Measurements from ENCODE around the gene CDH4.

The CDH4 gene

DNA sequence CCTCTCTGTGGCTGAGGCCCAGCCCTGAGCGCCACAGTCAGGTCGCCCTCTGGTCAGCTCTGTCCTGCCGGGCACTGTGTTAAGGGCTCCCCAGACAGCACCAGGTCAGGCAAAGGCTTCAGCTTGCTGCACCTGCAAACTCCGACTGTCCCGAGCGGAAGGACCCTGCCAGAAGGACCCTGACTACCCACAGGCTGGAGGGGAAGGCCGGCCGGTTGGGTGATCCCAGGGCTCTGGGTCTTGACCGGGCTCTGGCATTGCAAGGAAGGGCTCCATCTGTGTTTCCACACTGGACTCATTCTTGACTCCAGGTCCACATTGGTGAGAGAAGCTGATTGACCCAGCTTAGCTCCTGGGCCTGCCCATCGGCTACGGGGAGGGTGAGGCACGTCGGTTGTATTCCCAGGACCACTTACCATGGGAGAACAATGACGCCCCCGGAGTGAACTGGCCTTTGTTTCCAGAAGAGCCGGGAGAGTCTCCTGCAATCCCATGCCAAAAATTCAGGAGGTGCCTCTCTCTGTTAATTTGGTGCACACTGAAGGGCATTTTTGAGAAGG, 583.8 kb downstream of the CDH4 start:
- H3K9me3 ChIP-seq (ENCODE audit: insufficient read depth, low read length), result no peaks in the 10 kb centered on the region
- H3K27me3 ChIP-seq (ENCODE audit: low read length), result no peaks in the 10 kb centered on the region
- no peak overlapping the region for H2AFZ ChIP-seq (ENCODE audit: low read depth, low read length, severe bottlenecking)
- H3K9ac ChIP-seq (ENCODE audit: low read length), result no peak overlapping the region
- H3K79me2 ChIP-seq (ENCODE audit: insufficient read depth, low read length), result no peaks in the 10 kb centered on the region
- no peaks in the 10 kb centered on the region for H3K9me2 ChIP-seq (replicated peaks; ENCODE audit: insufficient read depth, low read length)
- H4K20me1 ChIP-seq (ENCODE audit: low read depth, low read length), result no peaks in the 10 kb centered on the region
- no peak overlapping the region for H3K4me2 ChIP-seq (ENCODE audit: low read depth, low read length, poor library complexity, severe bottlenecking)
- no peaks in the 10 kb centered on the region for H3K36me3 ChIP-seq (ENCODE audit: low read length)
- TF ChIP-seq, protein P1, sequence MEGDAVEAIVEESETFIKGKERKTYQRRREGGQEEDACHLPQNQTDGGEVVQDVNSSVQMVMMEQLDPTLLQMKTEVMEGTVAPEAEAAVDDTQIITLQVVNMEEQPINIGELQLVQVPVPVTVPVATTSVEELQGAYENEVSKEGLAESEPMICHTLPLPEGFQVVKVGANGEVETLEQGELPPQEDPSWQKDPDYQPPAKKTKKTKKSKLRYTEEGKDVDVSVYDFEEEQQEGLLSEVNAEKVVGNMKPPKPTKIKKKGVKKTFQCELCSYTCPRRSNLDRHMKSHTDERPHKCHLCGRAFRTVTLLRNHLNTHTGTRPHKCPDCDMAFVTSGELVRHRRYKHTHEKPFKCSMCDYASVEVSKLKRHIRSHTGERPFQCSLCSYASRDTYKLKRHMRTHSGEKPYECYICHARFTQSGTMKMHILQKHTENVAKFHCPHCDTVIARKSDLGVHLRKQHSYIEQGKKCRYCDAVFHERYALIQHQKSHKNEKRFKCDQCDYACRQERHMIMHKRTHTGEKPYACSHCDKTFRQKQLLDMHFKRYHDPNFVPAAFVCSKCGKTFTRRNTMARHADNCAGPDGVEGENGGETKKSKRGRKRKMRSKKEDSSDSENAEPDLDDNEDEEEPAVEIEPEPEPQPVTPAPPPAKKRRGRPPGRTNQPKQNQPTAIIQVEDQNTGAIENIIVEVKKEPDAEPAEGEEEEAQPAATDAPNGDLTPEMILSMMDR (IDR thresholded peaks at IDR 0.05; ENCODE audit: insufficient read depth, low read length, poor library complexity, severe bottlenecking), result no peak
- TF ChIP-seq EZH2phosphoT487 (conservative IDR thresholded peaks at IDR 0.05; ENCODE audit: low read length), result no peak
- H3K4me3 ChIP-seq (ENCODE audit: insufficient read depth, low read length, poor library complexity, severe bottlenecking), result no peak overlapping the region
- H3F3A ChIP-seq (ENCODE audit: insufficient read depth), result no peaks in the 10 kb centered on the region
- H3K27ac ChIP-seq (ENCODE audit: low read depth, low read length), result no peak overlapping the region

DNA sequence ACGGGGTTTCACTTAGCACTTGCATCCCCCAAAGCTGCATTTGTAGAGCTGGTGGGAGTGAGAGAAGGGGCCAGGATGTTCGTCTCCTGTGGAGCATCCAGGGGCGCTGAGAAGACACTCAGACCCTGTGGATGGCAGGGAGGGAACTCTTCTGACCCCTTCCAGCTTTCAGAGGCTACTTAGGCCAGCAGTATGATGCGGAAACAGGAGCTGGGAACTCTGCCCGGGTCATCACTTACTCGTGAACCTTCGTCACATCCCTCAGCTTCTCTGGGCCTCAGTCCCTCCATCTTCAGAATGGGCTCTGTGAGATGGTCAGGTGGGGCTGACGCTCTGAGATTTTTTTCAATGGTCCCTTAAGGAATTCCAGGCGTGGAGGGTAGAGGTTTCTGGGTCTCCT, 585.1 kb downstream of the CDH4 start:
- H3K36me3 ChIP-seq (ENCODE audit: low read length), result no peaks in the 10 kb centered on the region
- H3K27me3 ChIP-seq (ENCODE audit: low read length), result no peaks in the 10 kb centered on the region

DNA sequence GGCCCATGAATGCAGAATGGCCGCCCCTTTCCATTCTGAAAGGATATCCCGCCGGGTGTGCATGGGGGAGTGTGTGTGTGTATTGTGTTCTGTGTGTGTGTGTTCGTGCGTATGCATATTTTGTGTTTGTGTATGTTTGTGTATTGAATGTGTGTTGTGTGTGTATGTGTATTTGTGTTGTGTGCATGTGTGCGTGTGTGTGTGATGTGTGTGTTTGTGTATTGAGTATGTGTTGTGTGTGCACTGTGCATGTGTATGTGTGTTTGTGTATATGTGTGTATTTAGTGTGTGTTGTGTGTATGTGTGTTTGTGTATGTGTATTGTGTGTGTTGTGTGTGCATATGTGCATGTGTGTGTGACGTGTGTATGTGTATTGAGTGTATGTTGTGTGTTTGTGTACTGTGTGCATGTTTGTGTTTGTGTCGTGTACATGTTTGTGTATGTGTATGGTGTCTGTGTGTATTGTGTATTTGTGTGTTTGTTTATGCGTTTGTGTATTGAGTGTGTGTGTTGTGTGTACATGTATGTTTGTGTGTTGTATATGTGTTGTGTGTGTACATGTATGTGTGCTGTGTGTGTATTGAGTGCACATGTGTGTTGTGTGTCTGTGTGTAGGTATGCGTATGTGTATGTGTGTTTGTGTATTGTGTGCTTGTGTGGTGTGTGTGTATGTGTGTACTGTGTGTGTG, 587.3 kb downstream of the CDH4 start:
- no peak overlapping the region for H3K9ac ChIP-seq (ENCODE audit: low read length)
- no peaks in the 10 kb centered on the region for H3K36me3 ChIP-seq (ENCODE audit: low read length)
- H3K27me3 ChIP-seq (ENCODE audit: low read length), result no peaks in the 10 kb centered on the region

More for the DNA sequence above, 585.1 kb downstream of the CDH4 start:
- H3K27ac ChIP-seq (ENCODE audit: low read depth, low read length), result no peak overlapping the region
- no peak overlapping the region for H3K4me2 ChIP-seq (ENCODE audit: low read depth, low read length, poor library complexity, severe bottlenecking)
- H3K9ac ChIP-seq (ENCODE audit: low read length), result no peak overlapping the region
- H3K9me3 ChIP-seq (ENCODE audit: insufficient read depth, low read length), result no peaks in the 10 kb centered on the region
- no peaks in the 10 kb centered on the region for H3F3A ChIP-seq (ENCODE audit: insufficient read depth)
- H2AFZ ChIP-seq (ENCODE audit: low read depth, low read length, severe bottlenecking), result no peak overlapping the region
- H3K4me3 ChIP-seq (ENCODE audit: insufficient read depth, low read length, poor library complexity, severe bottlenecking), result no peak overlapping the region
- no peaks in the 10 kb centered on the region for H3K9me2 ChIP-seq (replicated peaks; ENCODE audit: insufficient read depth, low read length)
- H4K20me1 ChIP-seq (ENCODE audit: low read depth, low read length), result no peaks in the 10 kb centered on the region
- no peak for TF ChIP-seq EZH2phosphoT487 (conservative IDR thresholded peaks at IDR 0.05; ENCODE audit: low read length)
- TF ChIP-seq, protein P1 (IDR thresholded peaks at IDR 0.05; ENCODE audit: insufficient read depth, low read length, poor library complexity, severe bottlenecking), result no peak
- H3K79me2 ChIP-seq (ENCODE audit: insufficient read depth, low read length), result no peaks in the 10 kb centered on the region

More for the DNA sequence above, 587.3 kb downstream of the CDH4 start:
- Histone ChIP-seq H3K9me3 (ENCODE audit: insufficient read depth, low read length) (no peaks in the 10 kb centered on the region), H3K27ac (ENCODE audit: low read depth, low read length) (no peak overlapping the region), H3K4me3 (ENCODE audit: insufficient read depth, low read length, poor library complexity, severe bottlenecking) (no peak overlapping the region), H3K4me2 (ENCODE audit: low read depth, low read length, poor library complexity, severe bottlenecking) (no peak overlapping the region), H2AFZ (ENCODE audit: low read depth, low read length, severe bottlenecking) (no peak overlapping the region), H3K79me2 (ENCODE audit: insufficient read depth, low read length) (no peaks in the 10 kb centered on the region), H3F3A (ENCODE audit: insufficient read depth) (no peaks in the 10 kb centered on the region), H4K20me1 (ENCODE audit: low read depth, low read length) (no peaks in the 10 kb centered on the region), H3K9me2 (replicated peaks; ENCODE audit: insufficient read depth, low read length) (no peaks in the 10 kb centered on the region)
- TF ChIP-seq, protein P1 (IDR thresholded peaks at IDR 0.05; ENCODE audit: insufficient read depth, low read length, poor library complexity, severe bottlenecking), result no peak
- no peak for TF ChIP-seq EZH2phosphoT487 (conservative IDR thresholded peaks at IDR 0.05; ENCODE audit: low read length)
